Esophagus squamous epithelium (tissue), 4 donors: Measurements from ENCODE around the gene CWC27.

Source experiments
- CTCF ChIP-seq, 6 experiments: fragments of 450-650 bp in 4 of 6; fragments of 200-600 bp in 2 of 6; sonication (generic) in 2 of 6; IDR thresholded peaks; one replicate each; pipeline ENCODE4 v1.5.1; 2016 to 2019; ENCODE audit warnings: antibody characterized with exemption in 6 of 6, mild to moderate bottlenecking in 4 of 6, moderate library complexity in 4 of 6
- POLR2A ChIP-seq, 4 donors: fragments of 450-650 bp; IDR thresholded peaks; one replicate each; pipeline ENCODE4 v1.6.1; 2017; ENCODE audit warnings: antibody characterized with exemption in 4 of 4, mild to moderate bottlenecking in 4 of 4, moderate library complexity in 3 of 4

DNA sequence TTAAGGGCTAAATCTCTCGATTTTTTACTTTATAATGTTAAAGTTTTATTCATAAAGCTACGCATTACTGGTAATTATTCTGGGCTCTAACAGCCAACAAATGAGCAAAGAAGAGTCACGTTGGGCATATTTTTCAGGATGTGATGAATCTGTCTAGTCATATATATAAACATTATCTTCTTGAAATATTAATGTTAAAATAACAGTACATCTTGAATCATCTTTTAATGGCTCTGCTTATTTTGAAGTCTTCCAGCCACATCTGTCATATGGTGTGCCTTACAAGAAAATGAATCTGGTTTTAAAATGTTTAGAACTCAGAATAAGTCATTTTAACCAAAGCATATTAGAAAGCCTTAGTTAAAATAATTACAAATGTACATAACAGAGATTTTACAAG is 96.9 kb downstream of the CWC27 start:
- TF ChIP-seq CTCF (IDR thresholded peaks at IDR 0.05) (no peak), POLR2A (IDR thresholded peaks at IDR 0.05) (no peak)
